GM21390 (cell line): Measurements from ENCODE around the gene SLC12A7.
"Not testable (repeated sequence)": the region's sequence is repeated elsewhere in the genome, so short reads cannot be mapped to it uniquely, and the experiment has no call there.

Experiments
- ATAC-seq: cut with Tn5 transposase; IDR thresholded peaks from one replicate; pipeline ENCODE4 v1.9.1; 2021; ENCODE audit not compliant: unreplicated experiment

SLC12A7 gene

GRCh38 chr5:1099926-1100663 is 11.8 kb downstream of the SLC12A7 start:
- no peak for ATAC-seq

GRCh38 chr5:1098986-1099597 is 12.8 kb downstream of the SLC12A7 start:
- no peak for ATAC-seq

- not testable (repeated sequence) for ATAC-seq
Measured at GRCh38 chr5:1097988-1098385, 13.9 kb downstream of the SLC12A7 start.

- ATAC-seq: no peak
Measured at GRCh38 chr5:1097381-1097987, 14.4 kb downstream of the SLC12A7 start.

GRCh38 chr5:1096838-1097237 is 15.0 kb downstream of the SLC12A7 start:
- ATAC-seq: no peak

GRCh38 chr5:1095990-1096363 is 15.9 kb downstream of the SLC12A7 start:
- no peak for ATAC-seq

GRCh38 chr5:1095302-1095989 is 16.4 kb downstream of the SLC12A7 start:
- ATAC-seq: no peak

- ATAC-seq: no peak
Measured at GRCh38 chr5:1094670-1095190, 17.1 kb downstream of the SLC12A7 start.

GRCh38 chr5:1093361-1093760 is 18.5 kb downstream of the SLC12A7 start:
- ATAC-seq: no peak

- ATAC-seq: no peak
Measured at GRCh38 chr5:1092122-1092521, 19.7 kb downstream of the SLC12A7 start.

- ATAC-seq: no peak
Measured at GRCh38 chr5:1091632-1092031, 20.2 kb downstream of the SLC12A7 start.

- no peak for ATAC-seq
Measured at GRCh38 chr5:1090538-1090937, 21.3 kb downstream of the SLC12A7 start.

- ATAC-seq: no peak
Measured at GRCh38 chr5:1089621-1090040, 22.2 kb downstream of the SLC12A7 start.

GRCh38 chr5:1089146-1089545 is 22.7 kb downstream of the SLC12A7 start:
- no peak for ATAC-seq

GRCh38 chr5:1088726-1089125 is 23.1 kb downstream of the SLC12A7 start:
- no peak for ATAC-seq

GRCh38 chr5:1088031-1088430 is 23.8 kb downstream of the SLC12A7 start:
- no peak for ATAC-seq

GRCh38 chr5:1087428-1087827 is 24.4 kb downstream of the SLC12A7 start:
- ATAC-seq: no peak

- no peak for ATAC-seq
Measured at GRCh38 chr5:1086871-1087270, 25.0 kb downstream of the SLC12A7 start.

- ATAC-seq: no peak
Measured at GRCh38 chr5:1086137-1086536, 25.7 kb downstream of the SLC12A7 start.

- ATAC-seq: no peak
Measured at GRCh38 chr5:1085391-1085790, 26.5 kb downstream of the SLC12A7 start.

- no peak for ATAC-seq
Measured at GRCh38 chr5:1083823-1084605, 27.8 kb downstream of the SLC12A7 start.
